H4 (cell line): ENCODE measurements around the gene C5. TPM values are rescaled to one million over a fixed set of nuclear protein-coding genes. Genes with fewer than 3 reads are reported as not detected.

Source experiments
- DNase-seq: peaks from one replicate; pipeline ENCODE4 v3.0.0-alpha.2; 2015; ENCODE audit warnings: low spot score
- total RNA-seq: library from RNA; depleted of rRNA; stranded (reverse); fragments of >200 nt; shearing (Covaris generic); gene quantifications from 2 replicates; pipeline ENCODE4 v1.2.3, GENCODE V29; 2014

Gene C5
- total RNA-seq, 1 experiment from 2014 or later = 4.5 TPM

DNA sequence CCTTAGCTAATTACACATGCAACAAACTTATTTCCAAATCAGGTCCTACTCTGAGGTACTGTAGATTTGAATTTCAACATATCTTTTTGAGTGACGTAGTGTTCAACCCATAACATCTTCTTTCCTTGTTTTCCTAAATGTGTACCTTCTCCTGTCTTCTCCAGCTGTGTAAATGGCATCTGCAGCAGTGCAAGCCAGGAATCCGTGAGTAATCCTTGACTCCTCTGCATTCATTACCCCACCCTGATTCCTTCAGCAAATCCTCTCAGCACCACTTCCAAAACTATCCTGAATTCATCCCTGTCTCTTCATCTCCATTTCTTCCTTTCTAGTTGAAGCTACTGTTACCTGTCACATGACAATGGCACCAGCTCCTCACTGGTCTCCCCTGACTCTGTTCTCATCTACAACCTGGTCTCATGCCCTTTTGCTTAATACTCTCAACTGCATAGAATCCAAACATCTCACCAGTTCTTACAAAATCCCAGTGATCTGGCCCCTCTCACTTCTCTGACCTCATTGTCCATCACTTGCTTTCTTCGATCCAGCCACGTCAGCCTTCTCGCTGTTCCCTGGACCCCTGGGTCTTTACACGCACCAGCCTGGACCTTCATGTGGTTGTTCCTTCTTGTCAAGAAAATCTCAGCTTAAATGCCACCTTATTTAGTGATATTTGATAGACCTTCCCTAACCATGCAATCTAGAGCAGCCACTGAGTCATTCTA lies 108.9 kb downstream of the C5 start:
- no peak for DNase-seq

DNA sequence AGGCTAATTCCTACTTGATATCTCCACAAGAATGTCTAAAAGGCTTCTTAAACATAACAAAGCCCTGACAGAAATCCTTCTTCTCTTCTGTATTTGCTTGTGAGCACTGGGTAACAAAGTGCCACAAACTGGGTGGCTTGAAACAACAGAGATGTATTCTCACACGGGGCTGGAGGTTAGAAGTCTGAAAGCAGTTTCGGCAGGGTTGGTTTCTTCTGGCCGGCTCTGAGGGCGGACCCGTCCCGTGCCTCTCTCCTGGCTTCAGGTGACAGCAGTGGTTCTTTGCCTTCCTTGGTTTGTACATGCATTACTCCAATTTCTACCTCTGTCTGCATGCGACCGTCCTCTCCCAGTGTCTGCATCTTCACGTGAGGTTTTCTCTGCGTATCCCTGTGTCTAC lies 109.5 kb downstream of the C5 start:
- no peak for DNase-seq

DNA sequence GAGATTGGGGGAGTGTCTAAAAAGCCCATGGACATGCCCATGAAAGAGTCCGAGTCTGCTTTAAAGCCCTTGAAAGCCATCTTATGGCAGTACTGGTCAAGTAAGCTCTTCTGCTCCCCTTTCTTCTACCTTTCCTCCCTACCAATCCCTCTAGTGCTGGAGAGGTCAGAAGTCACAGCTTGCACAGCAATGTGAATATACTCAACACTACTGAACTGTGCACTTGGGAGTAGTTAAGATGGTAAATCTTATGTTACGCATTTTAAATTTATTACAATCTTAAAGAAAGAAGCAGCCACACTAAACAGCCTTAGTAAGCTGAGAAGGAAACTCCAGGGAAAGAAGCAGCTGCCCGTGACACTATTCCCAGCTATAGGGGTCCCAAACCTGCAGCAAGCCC lies 111.2 kb downstream of the C5 start:
- no peak for DNase-seq

DNA sequence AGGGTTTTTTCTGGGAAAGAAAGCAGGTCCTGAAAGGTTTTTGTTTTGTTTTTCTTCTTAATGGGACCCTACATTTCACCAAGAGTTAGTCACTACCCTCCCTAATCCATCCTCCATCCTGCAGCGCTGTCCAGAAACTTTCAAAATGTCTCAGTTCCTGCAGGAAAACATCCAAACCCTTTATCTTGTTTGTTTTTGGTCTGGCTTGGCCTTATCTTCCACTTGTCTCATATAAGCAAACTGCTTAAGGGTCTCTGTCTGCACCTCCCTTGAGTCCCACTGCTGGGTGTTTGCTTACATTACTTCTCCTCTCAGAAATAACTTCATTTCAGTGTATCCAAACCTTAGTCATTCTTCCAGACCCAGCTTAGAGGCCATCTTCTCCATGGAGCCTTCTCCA lies 112.5 kb downstream of the C5 start:
- no peak for DNase-seq

DNA sequence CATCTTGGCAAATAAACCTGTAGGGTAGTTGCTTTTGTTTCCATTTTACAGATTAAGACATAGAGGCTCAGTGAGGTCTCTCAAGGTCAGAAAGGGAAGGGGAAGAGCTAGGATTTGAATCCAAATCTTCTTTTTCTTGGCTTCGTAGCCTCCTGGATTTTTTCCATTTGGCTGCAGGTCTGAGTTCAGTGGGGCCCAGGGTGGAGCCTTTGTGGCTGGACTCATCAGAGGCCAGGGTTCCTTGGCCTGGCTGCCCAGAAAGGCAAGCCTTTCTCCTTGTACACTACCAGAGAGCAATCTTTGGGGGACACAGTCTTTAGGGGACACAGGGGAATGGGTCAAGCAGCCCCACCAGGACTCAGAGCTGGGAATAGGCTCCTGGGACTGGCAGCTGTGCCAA lies 112.9 kb downstream of the C5 start:
- no peak for DNase-seq

DNA sequence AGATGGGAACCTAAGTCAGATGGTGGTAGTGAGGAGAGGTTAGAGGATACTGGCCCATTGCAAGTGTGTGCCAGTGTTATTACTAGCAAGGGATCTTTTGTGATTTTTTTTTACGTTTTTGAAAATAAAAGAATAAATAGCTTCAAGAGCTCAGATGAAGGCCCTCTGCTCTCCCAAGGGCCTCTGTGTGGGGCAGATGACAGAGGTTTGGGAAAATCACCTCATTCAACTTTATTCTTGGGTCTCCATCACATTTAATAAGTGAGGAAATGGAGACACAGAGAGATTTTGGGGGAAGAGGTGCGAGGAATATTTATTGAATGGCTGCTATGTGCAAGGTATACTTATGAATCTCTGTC lies 113.3 kb downstream of the C5 start:
- no peak for DNase-seq

DNA sequence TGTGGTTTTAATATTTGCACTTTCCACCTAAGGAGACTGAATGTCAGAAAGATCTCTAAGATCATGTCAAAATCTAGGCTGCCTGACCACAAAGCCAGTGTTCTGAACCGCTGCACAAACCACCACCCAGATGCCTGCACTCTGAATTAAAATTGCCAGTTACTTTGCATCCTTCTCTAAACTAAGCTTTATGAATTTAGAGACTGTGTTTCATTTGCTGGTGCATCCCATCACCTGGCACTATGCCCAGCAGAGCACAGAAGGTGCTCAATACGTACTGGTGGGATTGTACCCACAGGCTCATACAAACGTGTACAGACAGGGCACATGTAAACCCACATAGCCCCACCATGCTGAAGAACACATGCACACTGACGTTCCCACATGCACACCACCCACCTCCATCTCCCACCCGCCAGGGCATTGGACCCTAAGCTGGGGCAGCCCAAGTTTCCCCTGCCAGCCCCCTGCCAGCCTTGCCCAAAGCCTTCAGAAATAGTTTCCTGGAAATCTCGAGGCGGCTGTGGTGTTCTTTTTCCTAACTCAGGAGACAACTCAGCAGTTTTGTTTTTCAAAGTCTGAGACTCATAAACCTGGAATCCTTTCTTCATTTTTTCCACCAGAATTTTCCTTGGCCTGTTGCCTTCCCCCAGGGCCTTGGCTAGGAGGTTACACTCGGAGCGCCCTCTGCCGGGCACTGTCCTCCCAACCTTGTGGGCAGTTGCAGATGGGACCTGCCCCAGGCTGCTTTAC lies 113.9 kb downstream of the C5 start:
- DNase-seq = peak; percentile 85

DNA sequence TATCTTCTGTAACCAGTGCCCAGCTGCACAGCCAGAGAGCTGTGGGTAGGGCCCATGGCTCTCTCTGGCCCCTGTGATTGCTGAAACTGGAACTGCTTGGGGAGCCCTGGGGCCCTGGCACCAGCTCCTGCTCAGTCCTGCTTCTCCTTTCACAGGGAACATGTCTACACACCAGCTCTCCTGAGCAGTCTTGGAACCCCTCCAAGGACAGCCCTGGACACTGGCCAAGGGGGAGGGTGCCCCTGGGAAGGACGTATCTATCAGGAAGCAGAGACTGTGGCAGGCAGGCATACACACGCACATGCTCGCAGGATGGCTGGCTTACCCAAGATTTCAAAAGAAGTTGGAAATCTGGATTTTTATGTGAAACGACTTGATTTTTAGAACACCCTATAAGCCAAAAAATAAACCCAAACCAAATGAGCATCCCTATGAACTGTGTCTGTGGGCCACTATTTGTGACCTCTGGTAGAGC lies 114.7 kb downstream of the C5 start:
- DNase-seq = peak; percentile 95

DNA sequence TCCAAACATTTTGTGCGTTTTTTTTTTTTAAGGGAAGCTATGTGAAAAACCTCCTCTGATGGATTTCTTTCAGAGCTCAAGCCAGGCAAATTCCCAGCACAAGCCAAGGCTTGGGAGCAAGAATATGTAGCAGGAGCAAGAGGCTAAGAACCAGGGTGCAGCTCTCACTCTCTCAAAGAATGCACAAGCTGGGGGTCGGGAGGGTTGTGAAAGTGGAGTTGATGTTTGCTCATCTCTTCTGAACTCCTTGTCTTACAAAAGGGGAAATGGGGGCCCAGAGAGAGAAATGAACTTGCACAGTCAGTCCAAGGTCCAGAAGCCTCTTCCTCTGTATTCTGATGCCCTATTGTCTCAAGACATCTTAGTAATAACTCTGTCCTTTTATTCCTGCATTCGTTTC lies 115.8 kb downstream of the C5 start:
- no peak for DNase-seq

DNA sequence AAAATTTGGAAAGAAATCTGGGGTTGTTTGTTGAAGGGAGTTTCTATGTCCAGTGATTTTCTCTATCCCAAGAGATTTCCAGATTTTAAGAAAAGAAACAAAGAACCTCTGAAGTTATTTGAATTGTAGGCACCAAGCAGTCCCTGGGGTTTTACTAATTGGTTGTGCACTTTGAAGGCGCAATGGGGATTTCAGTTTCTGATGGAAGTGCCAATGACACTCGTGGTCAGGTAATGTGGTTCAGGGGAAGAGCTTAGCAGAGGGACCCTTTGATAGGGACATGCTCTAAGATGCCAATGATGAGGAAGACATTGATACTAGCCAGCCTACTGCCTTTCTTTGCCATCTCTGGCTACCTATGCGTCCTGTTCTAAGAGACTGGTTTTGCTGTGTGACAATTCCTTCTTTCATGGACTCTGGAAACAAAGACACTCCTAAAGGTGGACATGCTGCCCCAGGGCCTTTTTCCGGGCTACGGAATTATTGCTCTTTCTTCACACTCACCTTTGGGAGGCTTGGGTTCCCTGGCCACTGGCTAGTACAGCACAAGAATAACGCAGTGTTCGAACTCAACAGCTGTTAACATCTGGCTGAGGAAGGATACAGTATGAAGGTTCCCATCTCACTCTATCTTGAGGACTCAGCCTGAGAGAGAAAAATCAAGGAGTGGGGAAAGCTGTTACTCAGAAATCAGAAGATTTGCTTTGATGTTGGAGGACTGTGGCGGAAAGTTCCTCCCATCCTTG lies 116.6 kb downstream of the C5 start:
- no peak for DNase-seq

DNA sequence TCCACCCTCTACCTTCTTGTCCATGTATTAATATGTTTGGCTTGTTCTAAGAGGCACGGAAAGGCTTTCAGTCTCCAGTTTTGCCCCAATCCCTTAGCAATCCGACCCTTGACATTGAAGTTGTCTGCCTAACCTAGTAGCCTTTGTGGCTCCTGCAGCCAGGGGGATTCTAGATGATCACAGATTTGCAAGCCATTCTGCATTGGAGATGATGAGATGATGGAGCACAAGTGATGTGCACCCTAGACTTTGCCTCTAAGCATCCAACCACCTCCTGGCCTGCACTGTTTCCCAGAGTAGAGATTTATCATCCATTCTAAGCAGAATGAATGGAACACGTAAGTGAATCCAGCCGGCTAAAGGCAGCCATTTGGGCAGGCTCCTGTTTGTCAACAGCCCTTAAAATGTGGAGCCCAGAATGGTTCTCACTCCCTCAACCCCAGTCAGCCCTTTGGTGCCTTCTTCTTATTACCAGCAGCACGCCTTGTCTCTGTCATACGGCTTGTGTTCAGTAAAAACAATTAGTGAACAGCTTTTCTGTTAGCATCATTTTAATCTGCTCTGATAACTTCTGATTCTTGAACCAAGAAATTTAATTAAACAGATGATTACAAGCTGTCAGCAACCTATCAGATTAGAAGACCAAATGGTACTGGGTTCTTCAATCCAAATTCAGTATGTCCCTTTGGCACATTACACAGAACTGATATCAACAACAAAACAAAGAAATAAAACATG lies 117.8 kb downstream of the C5 start:
- DNase-seq = no peak

DNA sequence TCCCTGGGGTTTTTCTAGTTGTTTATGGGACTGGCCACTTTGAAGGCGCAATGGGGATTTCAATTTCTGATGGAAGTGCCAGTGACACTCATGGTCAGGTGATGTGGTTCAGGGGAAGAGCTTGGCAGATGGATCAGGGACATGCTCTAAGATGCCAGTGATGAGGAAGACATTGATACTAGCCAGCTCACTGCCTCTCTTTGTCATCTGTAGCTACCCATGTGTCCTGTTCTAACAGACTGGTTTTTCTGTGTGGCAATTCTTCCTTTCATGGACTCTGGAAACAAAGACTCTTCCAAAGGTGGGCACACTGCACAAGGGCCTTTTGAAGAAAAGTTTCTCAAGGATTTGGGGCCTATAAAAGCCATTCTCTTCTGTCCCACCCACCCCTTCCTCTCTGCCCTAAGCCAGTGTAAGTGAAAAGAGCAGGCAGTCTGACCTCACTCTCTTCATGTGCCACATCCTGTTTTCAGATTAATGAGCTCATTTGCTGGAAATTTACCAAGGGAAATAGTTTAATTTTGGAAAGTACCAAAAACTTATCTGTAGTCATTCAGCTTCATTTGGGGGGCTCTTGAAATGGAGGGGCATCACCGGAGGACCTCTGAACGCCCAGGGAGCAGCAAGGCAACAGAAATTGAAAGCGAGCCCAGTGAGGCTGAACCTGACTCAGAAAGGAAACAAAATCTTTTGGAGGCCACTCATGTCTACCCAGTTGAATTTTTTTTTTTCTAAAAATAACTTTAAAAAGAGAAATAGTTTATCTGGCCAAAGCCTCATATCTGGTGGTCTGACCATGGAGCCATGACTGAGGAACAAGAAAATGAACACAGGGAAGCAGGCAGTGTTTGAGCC lies 118.6 kb downstream of the C5 start:
- peak; percentile 66 for DNase-seq

DNA sequence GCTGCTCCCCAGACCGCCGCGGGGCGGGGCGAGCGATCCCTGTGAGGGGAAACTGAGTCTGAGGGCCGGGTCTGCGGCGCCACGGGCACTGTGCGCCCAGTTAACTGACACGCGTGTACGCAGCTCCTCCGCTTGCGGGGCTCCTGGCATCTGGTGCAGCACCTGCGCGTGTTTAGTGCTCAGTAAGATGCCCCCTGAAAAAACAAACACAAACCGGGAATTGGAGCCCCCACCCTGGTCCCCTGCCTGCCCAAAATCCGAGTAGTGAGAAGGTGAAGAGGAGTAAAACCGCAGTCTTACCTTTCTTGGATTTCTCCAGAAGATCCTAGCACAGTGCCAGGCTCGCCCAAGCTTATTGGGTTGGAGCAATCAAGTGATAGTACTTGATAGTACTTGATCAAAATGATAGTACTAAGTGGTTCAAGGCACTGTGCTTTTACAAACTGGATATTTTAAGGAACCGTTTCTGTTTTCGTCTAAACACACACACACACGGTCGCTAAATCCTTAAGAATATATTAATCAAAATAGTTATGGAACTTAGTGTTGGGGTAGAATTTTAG lies 120.8 kb downstream of the C5 start:
- DNase-seq = no peak

DNA sequence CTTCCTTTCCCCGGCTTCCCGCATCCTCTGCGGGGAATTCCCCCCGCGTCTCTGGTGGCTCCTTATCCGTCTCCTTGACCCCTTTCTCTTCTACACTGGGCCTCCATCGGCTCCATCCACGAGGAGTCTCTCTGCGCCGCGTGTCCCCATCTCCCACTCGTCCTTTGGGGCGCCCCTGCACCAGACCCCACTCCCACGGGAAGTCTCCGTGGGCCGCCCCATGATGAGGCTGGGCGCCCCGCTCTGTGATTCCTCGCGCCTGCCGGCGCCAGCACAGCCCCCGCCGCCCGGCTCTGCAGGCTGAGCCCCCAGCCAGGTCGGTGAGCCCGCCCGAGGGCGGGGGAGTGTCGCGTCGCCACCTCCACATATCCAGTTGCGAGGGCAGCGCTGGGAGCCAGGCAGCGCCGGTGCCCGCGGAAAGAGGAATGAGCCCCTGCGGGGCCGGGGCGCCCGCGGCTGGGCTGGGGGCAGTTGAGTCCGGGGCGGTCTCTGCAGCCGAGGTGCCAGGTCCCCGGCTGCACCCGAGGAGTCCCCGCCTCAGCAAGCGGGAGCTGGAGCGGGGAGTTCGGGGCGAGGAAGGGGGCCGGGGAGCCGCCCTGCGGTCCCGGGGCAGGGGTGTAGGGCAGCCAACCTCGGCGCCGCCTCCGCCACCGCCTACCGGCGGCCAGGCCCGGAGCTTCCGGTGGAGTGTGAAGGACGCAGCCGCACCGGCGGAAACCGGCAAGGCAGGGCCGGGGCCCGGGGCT lies 121.4 kb downstream of the C5 start:
- no peak for DNase-seq

DNA sequence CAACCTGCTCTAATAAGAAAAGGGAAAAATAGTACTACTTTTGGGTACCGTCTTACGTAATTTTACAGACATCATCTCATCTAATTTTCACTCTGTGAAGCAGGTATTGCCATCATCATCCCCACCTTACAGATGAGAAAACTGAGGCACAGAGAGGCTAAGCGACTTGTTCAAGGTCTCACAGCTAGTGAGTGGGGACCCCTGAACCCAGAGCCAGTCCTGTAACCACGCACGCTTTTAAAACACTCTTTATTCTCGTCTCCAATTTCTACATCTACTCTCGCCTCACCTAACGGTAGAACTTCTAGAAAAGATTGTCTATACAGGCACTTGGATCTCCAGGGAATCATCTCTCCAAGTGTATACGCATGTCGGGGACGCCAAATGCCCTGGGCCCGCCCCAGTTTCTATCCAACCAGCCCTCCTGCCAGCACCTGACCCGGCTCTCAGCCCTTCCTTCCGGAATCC lies 122.0 kb downstream of the C5 start:
- no peak for DNase-seq

DNA sequence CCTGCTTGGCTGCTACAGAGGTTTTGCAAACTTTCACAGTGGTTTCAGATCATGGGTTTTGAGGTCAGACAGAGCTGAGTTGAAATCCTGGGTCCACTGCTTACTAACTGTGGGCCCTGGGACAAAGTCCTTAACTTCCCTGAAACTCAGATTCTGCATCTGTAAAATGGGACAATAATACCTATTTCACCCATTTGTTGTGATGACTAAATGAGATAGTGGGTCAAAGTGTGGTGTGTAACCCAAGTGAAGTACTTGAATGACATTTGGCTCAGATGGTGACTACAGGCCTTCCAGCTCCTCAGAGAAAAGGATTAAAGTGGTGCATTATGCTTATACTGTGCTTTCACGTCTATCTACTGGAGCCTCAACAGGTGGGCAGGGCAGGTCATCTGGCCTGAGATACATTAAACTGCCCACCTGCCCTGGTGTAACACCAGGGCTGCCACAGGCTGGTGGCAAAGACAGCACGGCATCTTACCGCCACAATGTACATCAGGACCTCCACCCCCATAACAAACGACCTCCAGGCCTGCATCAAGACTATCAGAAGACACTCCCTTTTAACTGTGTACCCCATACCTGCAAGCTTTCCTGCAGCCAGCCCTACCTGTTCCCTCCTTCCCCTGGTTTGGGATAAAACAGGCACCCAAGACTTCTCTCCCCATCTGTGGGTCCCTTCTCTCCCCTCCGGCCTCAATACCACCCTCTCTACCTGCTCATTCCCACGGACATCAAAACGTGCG lies 122.6 kb downstream of the C5 start:
- DNase-seq = no peak

DNA sequence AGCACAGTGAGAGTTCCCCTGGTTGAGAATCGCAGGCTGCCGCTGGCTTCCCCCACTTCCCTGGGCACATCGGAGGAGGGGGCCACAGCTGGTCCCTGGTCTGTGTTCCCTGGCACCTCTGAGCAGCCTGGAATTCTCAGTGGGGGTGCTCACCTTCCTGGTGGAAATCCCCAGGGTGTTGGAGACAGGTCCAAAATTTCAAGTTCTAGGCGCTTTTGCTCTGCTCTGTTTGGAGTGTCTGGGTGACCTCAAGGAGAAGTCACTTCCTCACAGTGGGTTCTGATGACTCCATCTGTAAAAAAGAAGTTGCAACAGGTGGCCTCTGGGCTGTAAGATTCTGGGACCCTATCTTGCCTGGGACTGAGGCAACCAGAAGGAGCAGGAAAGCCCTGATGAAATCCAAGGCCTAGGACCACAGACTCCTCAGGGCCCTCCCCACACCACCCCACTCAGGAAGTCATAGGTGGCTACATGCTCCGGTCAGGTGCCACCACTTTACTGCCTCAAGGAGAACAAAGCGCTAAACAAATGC lies 123.6 kb downstream of the C5 start, which contains the start of gene TRAF1:
Gene TRAF1, minus strand, starts transcription at position 400 of the 532 bp plus-strand sequence. CDS start 721 bp downstream, outside the sequence.
- no peak for DNase-seq

DNA sequence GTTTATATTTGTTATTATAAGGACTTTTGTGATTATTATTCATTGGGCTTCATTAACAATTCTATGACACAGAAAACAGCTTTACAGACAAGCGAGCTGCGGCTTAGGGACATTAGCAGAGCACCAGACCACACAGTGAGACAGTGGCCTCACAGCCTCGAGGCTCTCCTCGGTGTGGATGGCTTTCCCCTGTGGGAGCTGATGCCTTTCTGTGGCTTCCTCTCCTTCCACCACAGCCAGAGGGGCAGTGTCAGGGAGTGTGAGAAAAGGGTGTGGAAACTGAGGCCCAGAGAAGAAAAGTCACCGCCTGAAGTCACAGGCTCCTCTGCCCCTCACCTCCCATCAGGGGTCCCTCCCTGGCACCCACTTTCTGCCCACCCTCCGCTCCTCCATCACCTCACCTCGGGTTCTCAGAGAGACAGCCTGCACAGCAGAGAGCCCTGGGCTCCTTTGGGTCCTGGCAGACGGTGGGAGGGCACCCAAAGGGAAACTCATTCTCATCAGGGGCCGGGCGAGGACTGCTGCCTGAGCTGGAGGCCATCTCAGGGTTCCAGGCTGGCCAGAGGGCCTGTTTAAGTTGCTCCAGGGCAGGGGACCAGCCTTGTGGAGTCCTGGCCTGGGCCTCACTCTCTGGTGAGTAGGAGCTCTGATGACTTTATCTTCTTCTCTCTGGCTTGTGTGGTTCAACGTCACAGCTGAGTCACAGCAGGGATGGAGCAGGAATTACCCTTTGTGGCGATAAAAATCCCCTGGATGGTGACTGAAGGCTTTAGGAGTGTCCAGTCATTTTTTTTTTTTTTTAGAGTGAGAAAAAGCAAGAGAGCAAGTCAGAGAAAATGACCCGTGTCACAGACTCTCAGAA lies 124.3 kb downstream of the C5 start:
- peak; percentile 77 for DNase-seq
